Astrocyte of the spinal cord (primary cell): Measurements from ENCODE around the gene PNPLA7.
"Not testable (repeated sequence)": the region's sequence is repeated elsewhere in the genome, so short reads cannot be mapped to it uniquely, and the experiment has no call there.

Experiments
- DNase-seq: peaks from one replicate; pipeline ENCODE4 v3.0.0; 2011; ENCODE audit warnings: low read depth, low spot score
- H3K4me3 ChIP-seq: 2 replicates; pipeline ENCODE4 v1.5.1; 2011; ENCODE audit warnings: low read depth, mild to moderate bottlenecking, low read length, moderate library complexity
- CTCF ChIP-seq: IDR thresholded peaks from 2 replicates; pipeline ENCODE4 v1.5.1; 2012; ENCODE audit warnings: low read depth, mild to moderate bottlenecking, low read length, inconsistent platforms
- in situ Hi-C: cut with HindIII; loops from 2 replicates; pipeline ENCODE4 v1.10.0; 2017; ENCODE audit warnings: low sequenced_read_pairs

Gene PNPLA7

GRCh38 chr9:137476856-137477255 lies 73.3 kb downstream of the PNPLA7 start:
- in situ Hi-C loops, result no loop called here
- TF ChIP-seq CTCF, result no peak
- DNase-seq, result no peak
- H3K4me3 ChIP-seq, result no peak overlapping the region

- DNase-seq, result no peak
- in situ Hi-C loops, result no loop called here
- no peak overlapping the region for H3K4me3 ChIP-seq
- no peak for TF ChIP-seq CTCF
Observed at GRCh38 chr9:137475666-137476065, 74.5 kb downstream of the PNPLA7 start.

- no peak overlapping the region for H3K4me3 ChIP-seq
- no peak for TF ChIP-seq CTCF
- in situ Hi-C loops, result no loop called here
- no peak for DNase-seq
Observed at GRCh38 chr9:137474271-137474670, 75.9 kb downstream of the PNPLA7 start.

GRCh38 chr9:137470785-137471184 lies 79.4 kb downstream of the PNPLA7 start:
- H3K4me3 ChIP-seq, result no peak overlapping the region
- TF ChIP-seq CTCF, result no peak
- DNase-seq, result no peak
- in situ Hi-C loops, result no loop called here

GRCh38 chr9:137467896-137468295 lies 82.3 kb downstream of the PNPLA7 start:
- DNase-seq, result no peak
- no peak overlapping the region for H3K4me3 ChIP-seq
- in situ Hi-C loops, result no loop called here
- TF ChIP-seq CTCF, result no peak

GRCh38 chr9:137467161-137467581 lies 83.0 kb downstream of the PNPLA7 start:
- in situ Hi-C loops, result no loop called here
- TF ChIP-seq CTCF, result no peak
- DNase-seq, result no peak
- no peak overlapping the region for H3K4me3 ChIP-seq

- H3K4me3 ChIP-seq, in situ Hi-C loops, DNase-seq: not testable (repeated sequence)
Observed at GRCh38 chr9:137466389-137467085, 83.7 kb downstream of the PNPLA7 start.
